ENCODE measurements around the gene GNMT. TPM values are rescaled to one million over a fixed set of nuclear protein-coding genes. Genes with fewer than 3 reads are reported as not detected.

GNMT gene
- total RNA-seq, 1 donor from 2014 or later = 1.5 TPM

- H3K27me3 ChIP-seq = no peaks in the 10 kb centered on the region
- no peak overlapping the region for H3K4me3 ChIP-seq
- no peak for DNase-seq (ENCODE audit: extremely low spot score in 2 of 2)
- H3K36me3 ChIP-seq = peaks cover 0 to 44% of the 10 kb centered on the region in 2 donors
- H3K4me1 ChIP-seq = peaks cover 10% of the 10 kb centered on the region
- no peak overlapping the region for H3K27ac ChIP-seq
- intact Hi-C loops (cut with DNase I) = no loop called here
- H3K9me3 ChIP-seq = no peaks in the 10 kb centered on the region
- TF ChIP-seq POLR2AphosphoS5 (IDR thresholded peaks at IDR 0.05; ENCODE audit: insufficient read depth in 1 of 2, low read depth in 1 of 2) (no peak), POLR2A (IDR thresholded peaks at IDR 0.05) (no peak)
- TF ChIP-seq, protein P1, sequence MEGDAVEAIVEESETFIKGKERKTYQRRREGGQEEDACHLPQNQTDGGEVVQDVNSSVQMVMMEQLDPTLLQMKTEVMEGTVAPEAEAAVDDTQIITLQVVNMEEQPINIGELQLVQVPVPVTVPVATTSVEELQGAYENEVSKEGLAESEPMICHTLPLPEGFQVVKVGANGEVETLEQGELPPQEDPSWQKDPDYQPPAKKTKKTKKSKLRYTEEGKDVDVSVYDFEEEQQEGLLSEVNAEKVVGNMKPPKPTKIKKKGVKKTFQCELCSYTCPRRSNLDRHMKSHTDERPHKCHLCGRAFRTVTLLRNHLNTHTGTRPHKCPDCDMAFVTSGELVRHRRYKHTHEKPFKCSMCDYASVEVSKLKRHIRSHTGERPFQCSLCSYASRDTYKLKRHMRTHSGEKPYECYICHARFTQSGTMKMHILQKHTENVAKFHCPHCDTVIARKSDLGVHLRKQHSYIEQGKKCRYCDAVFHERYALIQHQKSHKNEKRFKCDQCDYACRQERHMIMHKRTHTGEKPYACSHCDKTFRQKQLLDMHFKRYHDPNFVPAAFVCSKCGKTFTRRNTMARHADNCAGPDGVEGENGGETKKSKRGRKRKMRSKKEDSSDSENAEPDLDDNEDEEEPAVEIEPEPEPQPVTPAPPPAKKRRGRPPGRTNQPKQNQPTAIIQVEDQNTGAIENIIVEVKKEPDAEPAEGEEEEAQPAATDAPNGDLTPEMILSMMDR (IDR thresholded peaks at IDR 0.05) = no peak
Observed at GRCh38 chr6:42937548-42938427, 22.8 kb upstream of the GNMT start.

DNA sequence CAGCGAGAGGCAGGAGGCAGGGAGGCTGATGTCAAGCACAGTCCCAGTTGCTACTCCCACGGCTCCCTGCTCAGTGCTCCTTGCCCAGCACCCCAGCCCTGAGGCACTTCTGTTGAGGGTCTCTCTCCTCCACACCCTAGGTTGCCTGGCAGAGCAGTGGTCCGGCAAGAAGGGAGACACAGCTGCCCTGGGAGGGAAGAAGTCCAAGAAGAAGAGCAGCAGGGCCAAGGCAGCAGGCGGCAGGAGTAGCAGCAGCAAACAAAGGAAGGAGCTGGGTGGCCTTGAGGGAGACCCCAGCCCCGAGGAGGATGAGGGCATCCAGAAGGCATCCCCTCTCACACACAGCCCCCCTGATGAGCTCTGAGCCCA is 22.1 kb upstream of the GNMT start:
- H3K36me3 ChIP-seq = peaks cover 0 to 44% of the 10 kb centered on the region in 2 donors
- H3K4me1 ChIP-seq = peaks cover 3% of the 10 kb centered on the region
- DNase-seq (ENCODE audit: extremely low spot score in 2 of 2) = no peak
- no peak overlapping the region for H3K27ac ChIP-seq
- intact Hi-C loops (cut with DNase I) = no loop called here
- H3K27me3 ChIP-seq = no peaks in the 10 kb centered on the region
- TF ChIP-seq POLR2A (IDR thresholded peaks at IDR 0.05) = no peak
- TF ChIP-seq POLR2AphosphoS5 (IDR thresholded peaks at IDR 0.05; ENCODE audit: insufficient read depth in 1 of 2, low read depth in 1 of 2) = no peak
- TF ChIP-seq, protein P1 (IDR thresholded peaks at IDR 0.05) = no peak
- H3K4me3 ChIP-seq = no peak overlapping the region
- no peaks in the 10 kb centered on the region for H3K9me3 ChIP-seq

- peaks cover 0 to 44% of the 10 kb centered on the region in 2 donors for H3K36me3 ChIP-seq
Observed at GRCh38 chr6:42938987-42939809, 21.4 kb upstream of the GNMT start.

GRCh38 chr6:42939810-42940167 is 20.8 kb upstream of the GNMT start:
- H3K4me3 ChIP-seq = no peak overlapping the region
- no peak overlapping the region for H3K27ac ChIP-seq
- TF ChIP-seq, protein P1 (IDR thresholded peaks at IDR 0.05) = no peak
- no peak for TF ChIP-seq POLR2AphosphoS5 (IDR thresholded peaks at IDR 0.05; ENCODE audit: insufficient read depth in 1 of 2, low read depth in 1 of 2)
- TF ChIP-seq POLR2A (IDR thresholded peaks at IDR 0.05) = no peak
- H3K4me1 ChIP-seq = no peaks in the 10 kb centered on the region
- no peaks in the 10 kb centered on the region for H3K9me3 ChIP-seq
- no peak for DNase-seq (ENCODE audit: extremely low spot score in 2 of 2)
- intact Hi-C loops (cut with DNase I) = no loop called here
- no peaks in the 10 kb centered on the region for H3K27me3 ChIP-seq
- H3K36me3 ChIP-seq = peaks cover 0 to 40% of the 10 kb centered on the region in 2 donors

More at GRCh38 chr6:42938987-42939809, 21.4 kb upstream of the GNMT start:
- no peak for TF ChIP-seq POLR2AphosphoS5 (IDR thresholded peaks at IDR 0.05; ENCODE audit: insufficient read depth in 1 of 2, low read depth in 1 of 2)
- TF ChIP-seq, protein P1 (IDR thresholded peaks at IDR 0.05) = no peak
- TF ChIP-seq POLR2A (IDR thresholded peaks at IDR 0.05) = no peak
- no peak overlapping the region for H3K27ac ChIP-seq
- no peaks in the 10 kb centered on the region for H3K27me3 ChIP-seq
- DNase-seq (ENCODE audit: extremely low spot score in 2 of 2) = no peak
- no peak overlapping the region for H3K4me3 ChIP-seq
- intact Hi-C loops (cut with DNase I) = no loop called here
- H3K9me3 ChIP-seq = no peaks in the 10 kb centered on the region
- H3K4me1 ChIP-seq = no peaks in the 10 kb centered on the region

Data from vagina (tissue), 2 donors.